H1 (cell line): Measurements from ENCODE around the gene FOXP4. TPM values are rescaled to one million over a fixed set of nuclear protein-coding genes. Genes with fewer than 3 reads are reported as not detected.

ENCODE experiments used
- CTCF ChIA-PET: fragments of 300-600 bp; sonication (Branson Sonifier 250); formaldehyde crosslinking; loops from one replicate; lab custom pipeline; 2021; ENCODE audit not compliant: partially characterized antibody; lab: Charles Lee
- POLR2A ChIA-PET: fragments of 300-600 bp; sonication (Branson Sonifier 250); formaldehyde crosslinking; loops from one replicate; lab custom pipeline; 2021; ENCODE audit warnings: inconsistent platforms; ENCODE audit not compliant: partially characterized antibody; lab: Charles Lee
- DNase-seq, 2 experiments: peaks; one replicate each; pipeline versions ENCODE4 v3.0.0 to v3.0.0-alpha.2; 2010 to 2022; ENCODE audit warnings: low spot score in 2 of 2, low read depth in 1 of 2, mixed read lengths in 1 of 2
- FAIRE-seq: peaks from 2 replicates; lab custom pipeline; 2011; peaks lifted over from hg19 to GRCh38; lab: Jason Lieb, UNC
- H2AFZ ChIP-seq: 2 replicates; pipeline ENCODE4 v1.8.1; 2012; ENCODE audit warnings: low read length, inconsistent platforms
- H2AK5ac ChIP-seq: 2 replicates; pipeline ENCODE4 v1.6.1; 2013; ENCODE audit warnings: low read depth, low read length
- H2BK120ac ChIP-seq: replicated peaks from 2 replicates; pipeline ENCODE3; 2013; ENCODE audit warnings: low read depth, low read length, inconsistent platforms
- H2BK12ac ChIP-seq: 2 replicates; pipeline ENCODE4 v1.6.1; 2013; ENCODE audit warnings: low read depth, low read length
- H2BK15ac ChIP-seq: 2 replicates; pipeline ENCODE4 v1.6.1; 2013; ENCODE audit warnings: low read length
- H2BK20ac ChIP-seq: 2 replicates; pipeline ENCODE4 v1.6.1; 2013; ENCODE audit warnings: low read length
- H2BK5ac ChIP-seq: 2 replicates; pipeline ENCODE4 v1.6.1; 2013; ENCODE audit warnings: low read depth, low read length
- H3K14ac ChIP-seq: 2 replicates; pipeline ENCODE4 v1.6.1; 2013; ENCODE audit warnings: inconsistent platforms; ENCODE audit not compliant: insufficient read length
- H3K18ac ChIP-seq: 2 replicates; pipeline ENCODE4 v1.6.1; 2013; ENCODE audit warnings: low read length; ENCODE audit errors: extremely low read depth
- H3K23ac ChIP-seq: 2 replicates; pipeline ENCODE4 v1.6.1; 2013; ENCODE audit warnings: inconsistent platforms; ENCODE audit not compliant: insufficient read length
- H3K23me2 ChIP-seq: 2 replicates; pipeline ENCODE4 v1.6.1; 2013; ENCODE audit warnings: low read depth, low read length
- H3K27ac ChIP-seq: 2 replicates; pipeline ENCODE4 v1.6.1; 2011; ENCODE audit warnings: low read depth, low read length, inconsistent platforms
- H3K27me3 ChIP-seq, 4 experiments: replicated peaks in 1 of 4; 1 replicate in 1 of 4; 2 replicates in 3 of 4; pipeline versions ENCODE4 v1.6.1 to v1.8.1; 2011 to 2013; ENCODE audit warnings: low read length in 3 of 4, mild to moderate bottlenecking in 3 of 4, inconsistent platforms in 2 of 4, mixed read lengths in 2 of 4, moderate library complexity in 1 of 4; ENCODE audit not compliant: control insufficient read depth in 3 of 4, insufficient read depth in 3 of 4; ENCODE audit errors: extremely low read depth in 1 of 4
- H3K36me3 ChIP-seq, 4 experiments: 2 replicates each; pipeline versions ENCODE4 v1.6.1 to v1.8.1; 2011 to 2013; ENCODE audit warnings: mild to moderate bottlenecking in 4 of 4, low read length in 3 of 4, moderate library complexity in 2 of 4, control low read depth in 1 of 4, inconsistent platforms in 1 of 4; ENCODE audit not compliant: insufficient read depth in 4 of 4, control insufficient read depth in 2 of 4
- H3K4ac ChIP-seq: replicated peaks from 2 replicates; pipeline ENCODE3; 2013; ENCODE audit warnings: low read length, low read depth, mixed read lengths, inconsistent platforms; ENCODE audit not compliant: insufficient read length
- H3K4me1 ChIP-seq, 4 experiments: replicated peaks in 1 of 4; 1 replicate in 1 of 4; 2 replicates in 3 of 4; pipeline versions ENCODE4 v1.6.1 to v1.8.1; 2011 to 2013; ENCODE audit warnings: low read length in 3 of 4, inconsistent platforms in 2 of 4, mixed read lengths in 1 of 4; ENCODE audit not compliant: insufficient read depth in 4 of 4, control insufficient read depth in 3 of 4
- H3K4me2 ChIP-seq, 2 experiments: 2 replicates each; pipeline versions ENCODE4 v1.6.1 to v1.8.1; 2011 to 2013; ENCODE audit warnings: low read depth in 2 of 2, low read length in 2 of 2, control low read depth in 1 of 2, inconsistent platforms in 1 of 2, mild to moderate bottlenecking in 1 of 2; ENCODE audit not compliant: insufficient read depth in 1 of 2
- H3K4me3 ChIP-seq, 4 experiments: fragments of 200-600, 300-600 bp in 1 of 4; sonication (generic), shearing (Covaris generic), sonication (Bioruptor Twin) in 1 of 4; 2 replicates each; pipeline versions ENCODE4 v1.5.1 to v1.8.1; 2011 to 2016; ENCODE audit warnings: low read length in 4 of 4, low read depth in 3 of 4, control low read depth in 2 of 4, inconsistent platforms in 2 of 4, mild to moderate bottlenecking in 2 of 4, mixed read lengths in 1 of 4, moderate library complexity in 1 of 4; ENCODE audit not compliant: insufficient read depth in 2 of 4; ENCODE audit errors: extremely low read depth in 1 of 4
- H3K56ac ChIP-seq: replicated peaks from 2 replicates; pipeline ENCODE3; 2013; ENCODE audit warnings: low read depth, mild to moderate bottlenecking, mixed read lengths, low read length, inconsistent platforms; ENCODE audit not compliant: insufficient read length
- H3K79me1 ChIP-seq: 2 replicates; pipeline ENCODE4 v1.6.1; 2013; ENCODE audit warnings: low read depth, low read length, control low read depth
- H3K79me2 ChIP-seq, 2 experiments: 2 replicates each; pipeline versions ENCODE4 v1.6.1 to v1.8.1; 2012 to 2013; ENCODE audit warnings: low read length in 2 of 2, mild to moderate bottlenecking in 2 of 2, inconsistent platforms in 1 of 2; ENCODE audit not compliant: insufficient read depth in 2 of 2, control insufficient read depth in 1 of 2
- H3K9ac ChIP-seq, 4 experiments: replicated peaks in 1 of 4; 1 replicate in 1 of 4; 2 replicates in 3 of 4; pipeline versions ENCODE4 v1.6.1 to v1.8.1; 2011 to 2013; ENCODE audit warnings: low read depth in 3 of 4, low read length in 3 of 4, control low read depth in 2 of 4, mild to moderate bottlenecking in 2 of 4, moderate library complexity in 2 of 4, inconsistent platforms in 1 of 4; ENCODE audit errors: extremely low read depth in 1 of 4
- H3K9me3 ChIP-seq, 2 experiments: 2 replicates each; pipeline versions ENCODE4 v1.6.1 to v1.8.1; 2012 to 2013; ENCODE audit warnings: mild to moderate bottlenecking in 2 of 2, moderate library complexity in 2 of 2, control low read depth in 1 of 2, inconsistent platforms in 1 of 2, low read depth in 1 of 2, low read length in 1 of 2, mixed read lengths in 1 of 2; ENCODE audit not compliant: insufficient read depth in 2 of 2
- H4K20me1 ChIP-seq, 2 experiments: replicated peaks in 1 of 2; 2 replicates each; pipeline versions ENCODE3 to v1.8.1; 2011 to 2013; ENCODE audit warnings: inconsistent platforms in 2 of 2, low read length in 2 of 2, mild to moderate bottlenecking in 1 of 2; ENCODE audit not compliant: insufficient read depth in 2 of 2, control insufficient read depth in 1 of 2
- H4K5ac ChIP-seq: 2 replicates; pipeline ENCODE4 v1.6.1; 2013; ENCODE audit warnings: low read length, low read depth, mixed read lengths, inconsistent platforms; ENCODE audit not compliant: insufficient read length
- H4K8ac ChIP-seq: 2 replicates; pipeline ENCODE4 v1.8.0; 2013; ENCODE audit warnings: mild to moderate bottlenecking, moderate library complexity, low read length, inconsistent platforms; ENCODE audit not compliant: insufficient read depth; ENCODE audit errors: extremely low read depth
- H4K91ac ChIP-seq: replicated peaks from 2 replicates; pipeline ENCODE3; 2013; ENCODE audit warnings: low read length, mixed read lengths, inconsistent platforms; ENCODE audit not compliant: insufficient read length
- BACH1 ChIP-seq: IDR thresholded peaks from 2 replicates; pipeline ENCODE4 v1.6.1; 2012; ENCODE audit warnings: low read length, improper control_type of control experiment
- BCL11A ChIP-seq, 2 experiments: IDR thresholded peaks; one replicate each; pipeline ENCODE4 v1.6.1; 2011; ENCODE audit warnings: low read depth in 2 of 2, low read length in 2 of 2, mild to moderate bottlenecking in 2 of 2
- CBX5 ChIP-seq: fragments of 300-800, 300-1000 bp; sonication (generic); IDR thresholded peaks from 2 replicates; pipeline ENCODE4 v1.7.1; 2016; ENCODE audit warnings: antibody characterized with exemption, low read length, low read depth
- POLR2AphosphoS5 ChIP-seq: IDR thresholded peaks from 2 replicates; pipeline ENCODE4 v1.6.1; 2011; ENCODE audit warnings: low read depth, low read length
- RBBP5 ChIP-seq: IDR thresholded peaks from 2 replicates; pipeline ENCODE4 v1.7.1; 2012; ENCODE audit warnings: low read depth, mild to moderate bottlenecking, inconsistent platforms, low read length, moderate library complexity, borderline replicate concordance
- SIX5 ChIP-seq: IDR thresholded peaks from 2 replicates; pipeline ENCODE4 v1.6.1; 2011; ENCODE audit warnings: mild to moderate bottlenecking, low read depth, low read length
- SP2 ChIP-seq: IDR thresholded peaks from 2 replicates; pipeline ENCODE4 v1.6.1; 2012; ENCODE audit warnings: mild to moderate bottlenecking, low read length, inconsistent platforms
- SRF ChIP-seq: IDR thresholded peaks from 2 replicates; pipeline ENCODE4 v1.6.1; 2011; ENCODE audit warnings: mild to moderate bottlenecking, low read depth, low read length, moderate library complexity
- TAF7 ChIP-seq: optimal IDR thresholded peaks from 2 replicates; pipeline ENCODE3; 2011; ENCODE audit warnings: low read depth, mild to moderate bottlenecking, inconsistent platforms, low read length, moderate library complexity, borderline replicate concordance
- WGBS, 2 experiments: shearing (Covaris generic) in 1 of 2; methylation state at CpG; one replicate each; pipeline versions ENCODE4 v1.1.6 to v1.1.7; 2013 to 2015; ENCODE audit warnings: low lambda C conversion rate in 2 of 2, mixed read lengths in 2 of 2, inconsistent platforms in 1 of 2, low coverage in 1 of 2, missing lambda C conversion rate in 1 of 2; ENCODE audit not compliant: insufficient replicate concordance in 2 of 2, insufficient coverage in 1 of 2, insufficient read length in 1 of 2; ENCODE audit errors: extremely low coverage in 1 of 2, missing lambda C conversion rate in 1 of 2; 5-methylcytosine and 5-hydroxymethylcytosine counted together
- polyA plus RNA-seq, 7 experiments: library from polyadenylated mRNA; depleted of rRNA in 3 of 7; stranded (reverse) in 5 of 7; unstranded in 2 of 7; fragments of >200 nt in 5 of 7; fragments of 200-250 nt in 2 of 7; gene quantifications; 1 replicate in 5 of 7; 2 replicates in 1 of 7; 4 replicates in 1 of 7; pipeline versions ENCODE4 v1.2.1 to v1.2.3, GENCODE V29; 2011 to 2013; ENCODE audit warnings: missing spikeins in 2 of 7, mixed read lengths in 2 of 7
- total RNA-seq: library from RNA; stranded (reverse); fragmentation: NEBNext Ultra II Directional; extraction: Animal tissue kit (Norgen Biotek cat#: 25700); gene quantifications from 2 replicates; pipeline ENCODE4 v1.2.1, GENCODE V29; 2021
- TF ChIP-seq, protein P1 (sequence below): IDR thresholded peaks from 2 replicates; pipeline ENCODE4 v1.6.1; 2012; ENCODE audit warnings: low read length, inconsistent platforms
- TF ChIP-seq, protein P2 (sequence below): IDR thresholded peaks from 2 replicates; pipeline ENCODE4 v1.6.1; 2012; ENCODE audit warnings: inconsistent platforms

FOXP4 gene
- total and polyA plus RNA-seq, 2 of the 8 experiments (the other 6 are each of a cell fraction or from before 2014, with no cell fraction given) = 4.8 to 13.3 TPM

DNA sequence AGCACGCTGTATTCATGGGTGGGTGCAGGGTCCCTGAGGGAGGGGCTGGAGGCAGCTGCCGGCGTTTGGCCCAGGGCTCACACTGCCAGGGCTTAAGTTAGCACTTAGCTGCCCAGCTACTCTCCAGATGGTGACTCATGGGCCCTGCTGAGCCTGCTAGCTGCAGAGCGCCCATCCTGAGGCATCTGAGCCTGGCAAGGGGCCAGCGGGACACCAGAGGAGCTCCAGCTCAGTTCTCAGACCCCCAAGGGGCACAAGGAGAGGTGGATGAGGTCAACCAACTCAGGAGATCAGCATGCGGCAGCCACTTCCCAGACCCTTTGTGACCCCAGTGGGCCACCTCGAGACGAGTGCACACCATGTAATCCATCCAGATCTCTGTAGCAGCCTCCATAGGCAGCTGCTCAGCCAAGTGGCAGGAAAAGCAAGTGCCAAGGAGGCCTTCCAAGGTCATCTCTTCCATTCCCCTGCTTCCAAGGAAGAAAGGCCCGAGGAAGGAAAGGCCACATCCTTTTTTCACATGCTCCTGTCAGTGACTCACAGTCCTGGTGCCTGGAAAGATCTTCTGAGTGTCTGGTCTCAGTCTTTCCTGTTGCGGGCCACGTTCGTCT, 35.3 kb downstream of the FOXP4 start:
- Histone ChIP-seq H3K4me1 (peaks cover 16 to 48% (median 36%) of the 10 kb centered on the region in 4 experiments), H2AFZ (no peak overlapping the region), H2AK5ac (peak overlapping the region; percentile 96; the same call in 1 of the 2 replicates), H2BK5ac (no peak overlapping the region), H4K20me1 (peaks cover 0 to 5% of the 10 kb centered on the region in 2 experiments), H3K9me3 (no peaks in the 10 kb centered on the region), H2BK12ac (peak overlapping the region; percentile 31; the same call in 1 of the 2 replicates), H3K79me2 (no peaks in the 10 kb centered on the region), H2BK15ac (no peak overlapping the region; the same call in 1 of the 2 replicates), H3K14ac (no peak overlapping the region), H4K8ac (no peak overlapping the region), H3K36me3 (no peaks in the 10 kb centered on the region), H3K9ac (no peak overlapping the region; a peak in 1 of 7 replicates), H3K27ac (no peak overlapping the region), H2BK20ac (0 out of 2 replicates have a peak overlapping the region, but pooled peaks have one; percentile 22), H4K5ac (no peak overlapping the region), H4K91ac (no peak overlapping the region), H3K23me2 (no peaks in the 10 kb centered on the region), H3K18ac (no peak overlapping the region), H3K56ac (no peak overlapping the region), H3K4me3 (no peak overlapping the region), H3K4me2 (no peak overlapping the region), H3K4ac (no peak overlapping the region), H3K79me1 (no peaks in the 10 kb centered on the region), H3K27me3 (no peaks in the 10 kb centered on the region), H3K23ac (no peak overlapping the region), H2BK120ac (no peak overlapping the region)
- WGBS, 2 experiments = 90% methylated on average over 12 of the region's 12 CpGs; no CpG with 5 or more reads in 1 of the 2 experiments
- no peak for FAIRE-seq
- ChIA-PET CTCF (interaction anchor here (0.6 to 27.7 kb wide), 7 partner anchors 8 to 213 kb away, joined by 3 to 361 read pairs (median 5); no protein-coding TSS in a partner anchor), POLR2A (interaction anchor here (1.2 to 1.3 kb wide), 2 partner anchors 18 to 20 kb away, joined by 3 read pairs; no protein-coding TSS in a partner anchor)
- DNase-seq = no peak
- TF ChIP-seq TAF7 (no peak), POLR2AphosphoS5 (no peak), SP2 (no peak), CBX5 (no peak), RBBP5 (no peak), BCL11A (IDR thresholded peaks at IDR 0.05; ENCODE audit: low read depth in 2 of 2, low read length in 2 of 2) (no peak), SIX5 (no peak), SRF (no peak), BACH1 (no peak)
- TF ChIP-seq, protein P1, sequence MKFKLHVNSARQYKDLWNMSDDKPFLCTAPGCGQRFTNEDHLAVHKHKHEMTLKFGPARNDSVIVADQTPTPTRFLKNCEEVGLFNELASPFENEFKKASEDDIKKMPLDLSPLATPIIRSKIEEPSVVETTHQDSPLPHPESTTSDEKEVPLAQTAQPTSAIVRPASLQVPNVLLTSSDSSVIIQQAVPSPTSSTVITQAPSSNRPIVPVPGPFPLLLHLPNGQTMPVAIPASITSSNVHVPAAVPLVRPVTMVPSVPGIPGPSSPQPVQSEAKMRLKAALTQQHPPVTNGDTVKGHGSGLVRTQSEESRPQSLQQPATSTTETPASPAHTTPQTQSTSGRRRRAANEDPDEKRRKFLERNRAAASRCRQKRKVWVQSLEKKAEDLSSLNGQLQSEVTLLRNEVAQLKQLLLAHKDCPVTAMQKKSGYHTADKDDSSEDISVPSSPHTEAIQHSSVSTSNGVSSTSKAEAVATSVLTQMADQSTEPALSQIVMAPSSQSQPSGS = no peak
- TF ChIP-seq, protein P2, sequence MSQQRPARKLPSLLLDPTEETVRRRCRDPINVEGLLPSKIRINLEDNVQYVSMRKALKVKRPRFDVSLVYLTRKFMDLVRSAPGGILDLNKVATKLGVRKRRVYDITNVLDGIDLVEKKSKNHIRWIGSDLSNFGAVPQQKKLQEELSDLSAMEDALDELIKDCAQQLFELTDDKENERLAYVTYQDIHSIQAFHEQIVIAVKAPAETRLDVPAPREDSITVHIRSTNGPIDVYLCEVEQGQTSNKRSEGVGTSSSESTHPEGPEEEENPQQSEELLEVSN = no peak
